ENCODE measurements around the gene LRRTM2. TPM values are rescaled to one million over a fixed set of nuclear protein-coding genes. Genes with fewer than 3 reads are reported as not detected.
"Not testable (repeated sequence)": the region's sequence is repeated elsewhere in the genome, so short reads cannot be mapped to it uniquely, and the experiment has no call there.

The LRRTM2 gene
- total RNA-seq, 3 donors from 2014 or later, result 0.06 to 0.60 (median 0.24) TPM

GRCh38 chr5:138837160-138837559 is 38.0 kb downstream of the LRRTM2 start:
- intact Hi-C loops (cut with DNase I, micrococcal nuclease), result no loop called here
- H3K4me1 ChIP-seq (ENCODE audit: low read depth), result no peaks in the 10 kb centered on the region
- no peak for ATAC-seq
- no peak overlapping the region for H3K4me3 ChIP-seq
- H3K36me3 ChIP-seq (ENCODE audit: low read depth), result no peaks in the 10 kb centered on the region
- DNase-seq, result no peak
- no peak for TF ChIP-seq CTCF (IDR thresholded peaks at IDR 0.05)
- H3K9me3 ChIP-seq, result peaks cover 5% of the 10 kb centered on the region

GRCh38 chr5:138834853-138835252 is 40.3 kb downstream of the LRRTM2 start:
- H3K36me3 ChIP-seq (ENCODE audit: low read depth); intact Hi-C loops (cut with DNase I, micrococcal nuclease); H3K4me3 ChIP-seq; H3K4me1 ChIP-seq (ENCODE audit: low read depth); H3K9me3 ChIP-seq; ATAC-seq; DNase-seq: not testable (repeated sequence)

- no peak for TF ChIP-seq CTCF (IDR thresholded peaks at IDR 0.05)
Observed at GRCh38 chr5:138833726-138834480, 41.2 kb downstream of the LRRTM2 start.

GRCh38 chr5:138833080-138833479 is 42.1 kb downstream of the LRRTM2 start:
- intact Hi-C loops (cut with DNase I, micrococcal nuclease), result no loop called here
- TF ChIP-seq CTCF (IDR thresholded peaks at IDR 0.05), result no peak
- Histone ChIP-seq H3K9me3 (peaks cover 5% of the 10 kb centered on the region), H3K4me1 (ENCODE audit: low read depth) (no peaks in the 10 kb centered on the region), H3K4me3 (no peak overlapping the region), H3K36me3 (ENCODE audit: low read depth) (no peaks in the 10 kb centered on the region)
- ATAC-seq, result no peak
- no peak for DNase-seq

More at GRCh38 chr5:138833726-138834480, 41.2 kb downstream of the LRRTM2 start:
- H3K4me3 ChIP-seq, result no peak overlapping the region
- intact Hi-C loops (cut with DNase I, micrococcal nuclease), result no loop called here
- H3K9me3 ChIP-seq, result peaks cover 5% of the 10 kb centered on the region
- DNase-seq (no peak), ATAC-seq (no peak)
- H3K36me3 ChIP-seq (ENCODE audit: low read depth), result no peaks in the 10 kb centered on the region
- H3K4me1 ChIP-seq (ENCODE audit: low read depth), result no peaks in the 10 kb centered on the region

GRCh38 chr5:138832218-138832617 is 42.9 kb downstream of the LRRTM2 start:
- DNase-seq (no peak), ATAC-seq (no peak)
- Histone ChIP-seq H3K9me3 (peaks cover 5% of the 10 kb centered on the region), H3K4me3 (no peak overlapping the region), H3K4me1 (ENCODE audit: low read depth) (no peaks in the 10 kb centered on the region), H3K36me3 (ENCODE audit: low read depth) (no peaks in the 10 kb centered on the region)
- no peak for TF ChIP-seq CTCF (IDR thresholded peaks at IDR 0.05)
- intact Hi-C loops (cut with DNase I, micrococcal nuclease), result no loop called here

- ATAC-seq (no peak), DNase-seq (no peak)
- no peak for TF ChIP-seq CTCF (IDR thresholded peaks at IDR 0.05)
- intact Hi-C loops (cut with DNase I, micrococcal nuclease), result no loop called here
- Histone ChIP-seq H3K36me3 (ENCODE audit: low read depth) (peaks cover 3% of the 10 kb centered on the region), H3K4me3 (no peak overlapping the region), H3K9me3 (peaks cover 5% of the 10 kb centered on the region), H3K4me1 (ENCODE audit: low read depth) (no peaks in the 10 kb centered on the region)
Observed at GRCh38 chr5:138831703-138832102, 43.4 kb downstream of the LRRTM2 start.
